ENCODE measurements around the gene KLHL25.

The KLHL25 gene

GRCh38 chr15:85769182-85769900 is 25.4 kb downstream of the KLHL25 start:
- H3K4me3 ChIP-seq (ENCODE audit: low read length), result no peak overlapping the region
- TF ChIP-seq CTCF (IDR thresholded peaks at IDR 0.05; ENCODE audit: insufficient read depth, low read depth, low read length, missing control alignments), result no peak
- DNase-seq (ENCODE audit: low read depth), result no peak

- no peak for DNase-seq (ENCODE audit: low read depth)
- no peak overlapping the region for H3K4me3 ChIP-seq (ENCODE audit: low read length)
- no peak for TF ChIP-seq CTCF (IDR thresholded peaks at IDR 0.05; ENCODE audit: insufficient read depth, low read depth, low read length, missing control alignments)
Observed at GRCh38 chr15:85768595-85769168, 26.0 kb downstream of the KLHL25 start.

GRCh38 chr15:85767785-85768529 is 26.8 kb downstream of the KLHL25 start:
- DNase-seq (ENCODE audit: low read depth), result no peak
- no peak for TF ChIP-seq CTCF (IDR thresholded peaks at IDR 0.05; ENCODE audit: insufficient read depth, low read depth, low read length, missing control alignments)
- H3K4me3 ChIP-seq (ENCODE audit: low read length), result no peak overlapping the region

- no peak for TF ChIP-seq CTCF (IDR thresholded peaks at IDR 0.05; ENCODE audit: insufficient read depth, low read depth, low read length, missing control alignments)
- DNase-seq (ENCODE audit: low read depth), result no peak
- no peak overlapping the region for H3K4me3 ChIP-seq (ENCODE audit: low read length)
Observed at GRCh38 chr15:85766001-85766831, 28.5 kb downstream of the KLHL25 start.

- H3K4me3 ChIP-seq (ENCODE audit: low read length), result no peak overlapping the region
- no peak for TF ChIP-seq CTCF (IDR thresholded peaks at IDR 0.05; ENCODE audit: insufficient read depth, low read depth, low read length, missing control alignments)
- peak; percentile 16 for DNase-seq (ENCODE audit: low read depth)
Observed at GRCh38 chr15:85764649-85765277, 30.0 kb downstream of the KLHL25 start.
